H1 (cell line): Measurements from ENCODE around the gene BIRC2. TPM values are rescaled to one million over a fixed set of nuclear protein-coding genes. Genes with fewer than 3 reads are reported as not detected.

Experiments used
- CTCF ChIA-PET: fragments of 300-600 bp; sonication (Branson Sonifier 250); formaldehyde crosslinking; loops from one replicate; lab custom pipeline; 2021; ENCODE audit not compliant: partially characterized antibody; lab: Charles Lee
- POLR2A ChIA-PET: fragments of 300-600 bp; sonication (Branson Sonifier 250); formaldehyde crosslinking; loops from one replicate; lab custom pipeline; 2021; ENCODE audit warnings: inconsistent platforms; ENCODE audit not compliant: partially characterized antibody; lab: Charles Lee
- DNase-seq, 2 experiments: peaks; one replicate each; pipeline versions ENCODE4 v3.0.0 to v3.0.0-alpha.2; 2010 to 2022; ENCODE audit warnings: low spot score in 2 of 2, low read depth in 1 of 2, mixed read lengths in 1 of 2
- FAIRE-seq: peaks from 2 replicates; lab custom pipeline; 2011; peaks lifted over from hg19 to GRCh38; lab: Jason Lieb, UNC
- H2AFZ ChIP-seq: 2 replicates; pipeline ENCODE4 v1.8.1; 2012; ENCODE audit warnings: low read length, inconsistent platforms
- H2AK5ac ChIP-seq: 2 replicates; pipeline ENCODE4 v1.6.1; 2013; ENCODE audit warnings: low read depth, low read length
- H2BK120ac ChIP-seq: replicated peaks from 2 replicates; pipeline ENCODE3; 2013; ENCODE audit warnings: low read depth, low read length, inconsistent platforms
- H2BK12ac ChIP-seq: 2 replicates; pipeline ENCODE4 v1.6.1; 2013; ENCODE audit warnings: low read depth, low read length
- H2BK15ac ChIP-seq: 2 replicates; pipeline ENCODE4 v1.6.1; 2013; ENCODE audit warnings: low read length
- H2BK20ac ChIP-seq: 2 replicates; pipeline ENCODE4 v1.6.1; 2013; ENCODE audit warnings: low read length
- H2BK5ac ChIP-seq: 2 replicates; pipeline ENCODE4 v1.6.1; 2013; ENCODE audit warnings: low read depth, low read length
- H3K14ac ChIP-seq: 2 replicates; pipeline ENCODE4 v1.6.1; 2013; ENCODE audit warnings: inconsistent platforms; ENCODE audit not compliant: insufficient read length
- H3K18ac ChIP-seq: 2 replicates; pipeline ENCODE4 v1.6.1; 2013; ENCODE audit warnings: low read length; ENCODE audit errors: extremely low read depth
- H3K23ac ChIP-seq: 2 replicates; pipeline ENCODE4 v1.6.1; 2013; ENCODE audit warnings: inconsistent platforms; ENCODE audit not compliant: insufficient read length
- H3K23me2 ChIP-seq: 2 replicates; pipeline ENCODE4 v1.6.1; 2013; ENCODE audit warnings: low read depth, low read length
- H3K27ac ChIP-seq: 2 replicates; pipeline ENCODE4 v1.6.1; 2011; ENCODE audit warnings: low read depth, low read length, inconsistent platforms
- H3K27me3 ChIP-seq, 4 experiments: replicated peaks in 1 of 4; 1 replicate in 1 of 4; 2 replicates in 3 of 4; pipeline versions ENCODE4 v1.6.1 to v1.8.1; 2011 to 2013; ENCODE audit warnings: low read length in 3 of 4, mild to moderate bottlenecking in 3 of 4, inconsistent platforms in 2 of 4, mixed read lengths in 2 of 4, moderate library complexity in 1 of 4; ENCODE audit not compliant: control insufficient read depth in 3 of 4, insufficient read depth in 3 of 4; ENCODE audit errors: extremely low read depth in 1 of 4
- H3K36me3 ChIP-seq, 4 experiments: 2 replicates each; pipeline versions ENCODE4 v1.6.1 to v1.8.1; 2011 to 2013; ENCODE audit warnings: mild to moderate bottlenecking in 4 of 4, low read length in 3 of 4, moderate library complexity in 2 of 4, control low read depth in 1 of 4, inconsistent platforms in 1 of 4; ENCODE audit not compliant: insufficient read depth in 4 of 4, control insufficient read depth in 2 of 4
- H3K4ac ChIP-seq: replicated peaks from 2 replicates; pipeline ENCODE3; 2013; ENCODE audit warnings: low read length, low read depth, mixed read lengths, inconsistent platforms; ENCODE audit not compliant: insufficient read length
- H3K4me1 ChIP-seq, 4 experiments: replicated peaks in 1 of 4; 1 replicate in 1 of 4; 2 replicates in 3 of 4; pipeline versions ENCODE4 v1.6.1 to v1.8.1; 2011 to 2013; ENCODE audit warnings: low read length in 3 of 4, inconsistent platforms in 2 of 4, mixed read lengths in 1 of 4; ENCODE audit not compliant: insufficient read depth in 4 of 4, control insufficient read depth in 3 of 4
- H3K4me2 ChIP-seq, 2 experiments: 2 replicates each; pipeline versions ENCODE4 v1.6.1 to v1.8.1; 2011 to 2013; ENCODE audit warnings: low read depth in 2 of 2, low read length in 2 of 2, control low read depth in 1 of 2, inconsistent platforms in 1 of 2, mild to moderate bottlenecking in 1 of 2; ENCODE audit not compliant: insufficient read depth in 1 of 2
- H3K4me3 ChIP-seq, 4 experiments: fragments of 200-600, 300-600 bp in 1 of 4; sonication (generic), shearing (Covaris generic), sonication (Bioruptor Twin) in 1 of 4; 2 replicates each; pipeline versions ENCODE4 v1.5.1 to v1.8.1; 2011 to 2016; ENCODE audit warnings: low read length in 4 of 4, low read depth in 3 of 4, control low read depth in 2 of 4, inconsistent platforms in 2 of 4, mild to moderate bottlenecking in 2 of 4, mixed read lengths in 1 of 4, moderate library complexity in 1 of 4; ENCODE audit not compliant: insufficient read depth in 2 of 4; ENCODE audit errors: extremely low read depth in 1 of 4
- H3K56ac ChIP-seq: replicated peaks from 2 replicates; pipeline ENCODE3; 2013; ENCODE audit warnings: low read depth, mild to moderate bottlenecking, mixed read lengths, low read length, inconsistent platforms; ENCODE audit not compliant: insufficient read length
- H3K79me1 ChIP-seq: 2 replicates; pipeline ENCODE4 v1.6.1; 2013; ENCODE audit warnings: low read depth, low read length, control low read depth
- H3K79me2 ChIP-seq, 2 experiments: 2 replicates each; pipeline versions ENCODE4 v1.6.1 to v1.8.1; 2012 to 2013; ENCODE audit warnings: low read length in 2 of 2, mild to moderate bottlenecking in 2 of 2, inconsistent platforms in 1 of 2; ENCODE audit not compliant: insufficient read depth in 2 of 2, control insufficient read depth in 1 of 2
- H3K9ac ChIP-seq, 4 experiments: replicated peaks in 1 of 4; 1 replicate in 1 of 4; 2 replicates in 3 of 4; pipeline versions ENCODE4 v1.6.1 to v1.8.1; 2011 to 2013; ENCODE audit warnings: low read depth in 3 of 4, low read length in 3 of 4, control low read depth in 2 of 4, mild to moderate bottlenecking in 2 of 4, moderate library complexity in 2 of 4, inconsistent platforms in 1 of 4; ENCODE audit errors: extremely low read depth in 1 of 4
- H3K9me3 ChIP-seq, 2 experiments: 2 replicates each; pipeline versions ENCODE4 v1.6.1 to v1.8.1; 2012 to 2013; ENCODE audit warnings: mild to moderate bottlenecking in 2 of 2, moderate library complexity in 2 of 2, control low read depth in 1 of 2, inconsistent platforms in 1 of 2, low read depth in 1 of 2, low read length in 1 of 2, mixed read lengths in 1 of 2; ENCODE audit not compliant: insufficient read depth in 2 of 2
- H4K20me1 ChIP-seq, 2 experiments: replicated peaks in 1 of 2; 2 replicates each; pipeline versions ENCODE3 to v1.8.1; 2011 to 2013; ENCODE audit warnings: inconsistent platforms in 2 of 2, low read length in 2 of 2, mild to moderate bottlenecking in 1 of 2; ENCODE audit not compliant: insufficient read depth in 2 of 2, control insufficient read depth in 1 of 2
- H4K5ac ChIP-seq: 2 replicates; pipeline ENCODE4 v1.6.1; 2013; ENCODE audit warnings: low read length, low read depth, mixed read lengths, inconsistent platforms; ENCODE audit not compliant: insufficient read length
- H4K8ac ChIP-seq: 2 replicates; pipeline ENCODE4 v1.8.0; 2013; ENCODE audit warnings: mild to moderate bottlenecking, moderate library complexity, low read length, inconsistent platforms; ENCODE audit not compliant: insufficient read depth; ENCODE audit errors: extremely low read depth
- H4K91ac ChIP-seq: replicated peaks from 2 replicates; pipeline ENCODE3; 2013; ENCODE audit warnings: low read length, mixed read lengths, inconsistent platforms; ENCODE audit not compliant: insufficient read length
- CBX5 ChIP-seq: fragments of 300-800, 300-1000 bp; sonication (generic); IDR thresholded peaks from 2 replicates; pipeline ENCODE4 v1.7.1; 2016; ENCODE audit warnings: antibody characterized with exemption, low read length, low read depth
- CBX8 ChIP-seq: fragments of 300-800, 300-1000 bp; sonication (generic); IDR thresholded peaks from 2 replicates; pipeline ENCODE4 v1.7.1; 2016; ENCODE audit warnings: low read depth, low read length, borderline replicate concordance
- CREB1 ChIP-seq: IDR thresholded peaks from 2 replicates; pipeline ENCODE4 v1.6.1; 2012; ENCODE audit warnings: inconsistent platforms
- HDAC6 ChIP-seq: IDR thresholded peaks from one replicate; pipeline ENCODE4 v1.7.1; 2012; ENCODE audit warnings: low read depth, mild to moderate bottlenecking, inconsistent platforms, low read length, moderate library complexity
- NANOG ChIP-seq: IDR thresholded peaks from 2 replicates; pipeline ENCODE4 v1.6.1; 2011; ENCODE audit warnings: low read length, low read depth, mild to moderate bottlenecking, inconsistent platforms; ENCODE audit not compliant: insufficient read depth, poor library complexity, severe bottlenecking
- SIN3A ChIP-seq, 2 experiments: IDR thresholded peaks in 1 of 2; conservative IDR thresholded peaks in 1 of 2; 2 replicates each; pipeline ENCODE4 v1.6.1; 2011 to 2012; ENCODE audit warnings: low read length in 2 of 2, improper control_type of control experiment in 1 of 2, low read depth in 1 of 2, mild to moderate bottlenecking in 1 of 2
- SP4 ChIP-seq: IDR thresholded peaks from 2 replicates; pipeline ENCODE4 v1.6.1; 2012; ENCODE audit warnings: low read length, inconsistent platforms
- TBP ChIP-seq: IDR thresholded peaks from 2 replicates; pipeline ENCODE4 v1.6.1; 2011; ENCODE audit warnings: low read depth, low read length, improper control_type of control experiment
- TEAD4 ChIP-seq: IDR thresholded peaks from 2 replicates; pipeline ENCODE4 v1.6.1; 2012; ENCODE audit warnings: low read depth, low read length, inconsistent platforms, mixed read lengths
- WGBS, 2 experiments: shearing (Covaris generic) in 1 of 2; methylation state at CpG; one replicate each; pipeline versions ENCODE4 v1.1.6 to v1.1.7; 2013 to 2015; ENCODE audit warnings: low lambda C conversion rate in 2 of 2, mixed read lengths in 2 of 2, inconsistent platforms in 1 of 2, low coverage in 1 of 2, missing lambda C conversion rate in 1 of 2; ENCODE audit not compliant: insufficient replicate concordance in 2 of 2, insufficient coverage in 1 of 2, insufficient read length in 1 of 2; ENCODE audit errors: extremely low coverage in 1 of 2, missing lambda C conversion rate in 1 of 2; 5-methylcytosine and 5-hydroxymethylcytosine counted together
- polyA plus RNA-seq, 7 experiments: library from polyadenylated mRNA; depleted of rRNA in 3 of 7; stranded (reverse) in 5 of 7; unstranded in 2 of 7; fragments of >200 nt in 5 of 7; fragments of 200-250 nt in 2 of 7; gene quantifications; 1 replicate in 5 of 7; 2 replicates in 1 of 7; 4 replicates in 1 of 7; pipeline versions ENCODE4 v1.2.1 to v1.2.3, GENCODE V29; 2011 to 2013; ENCODE audit warnings: missing spikeins in 2 of 7, mixed read lengths in 2 of 7
- total RNA-seq: library from RNA; stranded (reverse); fragmentation: NEBNext Ultra II Directional; extraction: Animal tissue kit (Norgen Biotek cat#: 25700); gene quantifications from 2 replicates; pipeline ENCODE4 v1.2.1, GENCODE V29; 2021
- TF ChIP-seq, protein P1 (sequence below): IDR thresholded peaks from 2 replicates; pipeline ENCODE4 v1.6.1; 2011; ENCODE audit warnings: low read length, improper control_type of control experiment

BIRC2 gene
- total and polyA plus RNA-seq, 2 of the 8 experiments (the other 6 are each of a cell fraction or from before 2014, with no cell fraction given) = 18.4 to 24.7 TPM

DNA sequence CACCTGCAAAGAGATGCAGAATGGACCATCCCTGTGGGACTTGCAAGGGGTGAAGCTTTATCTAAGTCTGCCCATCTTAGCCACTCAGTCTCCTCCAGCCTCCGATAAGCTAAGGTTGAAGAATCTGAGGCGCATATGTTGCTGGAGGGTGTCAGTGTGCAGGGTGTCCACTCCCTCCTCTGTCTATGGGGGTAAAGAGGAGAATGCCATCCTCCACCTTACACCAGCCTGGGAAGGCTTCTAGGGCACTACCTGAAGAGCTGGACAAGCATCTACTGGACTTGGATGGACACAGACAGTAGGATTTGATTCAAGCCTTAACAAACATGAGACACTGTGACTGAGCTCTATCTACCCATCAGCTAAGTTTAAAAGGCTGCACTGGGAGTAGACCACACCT, 59.1 kb downstream of the BIRC2 start:
- no peak overlapping the region for H2AFZ ChIP-seq
- H3K4me2 ChIP-seq = no peak overlapping the region
- DNase-seq (no peak), FAIRE-seq (no peak)
- no peak overlapping the region for H3K9ac ChIP-seq
- no peak overlapping the region for H2BK120ac ChIP-seq
- POLR2A ChIA-PET = interaction anchor here (0.6 to 1.6 kb wide), 4 partner anchors 14 to 208 kb away, joined by 3 to 5 read pairs (median 4); no protein-coding TSS in a partner anchor
- H4K5ac ChIP-seq = no peak overlapping the region
- H3K36me3 ChIP-seq = peaks cover 0 to 8% (median 2%) of the 10 kb centered on the region in 4 experiments; a peak in 3 of 8 replicates
- no peaks in the 10 kb centered on the region for H4K20me1 ChIP-seq
- CTCF ChIA-PET = interaction anchor here (0.6 to 12.4 kb wide), 13 partner anchors 8 to 822 kb away, joined by 3 to 115 read pairs (median 4); no protein-coding TSS in a partner anchor
- no peak overlapping the region for H2BK5ac ChIP-seq
- no peaks in the 10 kb centered on the region for H3K4me1 ChIP-seq
- H3K27ac ChIP-seq = no peak overlapping the region
- no peak overlapping the region for H2BK12ac ChIP-seq
- H3K23me2 ChIP-seq = no peaks in the 10 kb centered on the region
- no peak overlapping the region for H3K18ac ChIP-seq
- no peak overlapping the region for H2BK20ac ChIP-seq
- H3K56ac ChIP-seq = no peak overlapping the region
- H2BK15ac ChIP-seq = no peak overlapping the region
- TF ChIP-seq, protein P1, sequence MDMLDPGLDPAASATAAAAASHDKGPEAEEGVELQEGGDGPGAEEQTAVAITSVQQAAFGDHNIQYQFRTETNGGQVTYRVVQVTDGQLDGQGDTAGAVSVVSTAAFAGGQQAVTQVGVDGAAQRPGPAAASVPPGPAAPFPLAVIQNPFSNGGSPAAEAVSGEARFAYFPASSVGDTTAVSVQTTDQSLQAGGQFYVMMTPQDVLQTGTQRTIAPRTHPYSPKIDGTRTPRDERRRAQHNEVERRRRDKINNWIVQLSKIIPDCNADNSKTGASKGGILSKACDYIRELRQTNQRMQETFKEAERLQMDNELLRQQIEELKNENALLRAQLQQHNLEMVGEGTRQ = no peak
- no peak for TF ChIP-seq NANOG
- no peak for TF ChIP-seq CREB1
- no peak for TF ChIP-seq SIN3A (conservative IDR thresholded peaks at IDR 0.05 in 1 of 2, IDR thresholded peaks at IDR 0.05 in 1 of 2; ENCODE audit: low read depth in 1 of 2, low read length in 2 of 2)
- no peak for TF ChIP-seq HDAC6
- TF ChIP-seq CBX5 = no peak
- no peak for TF ChIP-seq CBX8
- no peak for TF ChIP-seq TBP
- TF ChIP-seq SP4 = no peak
- TF ChIP-seq TEAD4 = no peak
- H3K4ac ChIP-seq = no peak overlapping the region
- no peak overlapping the region; a peak in 1 of 8 replicates for H3K4me3 ChIP-seq
- H2AK5ac ChIP-seq = no peak overlapping the region
- no peaks in the 10 kb centered on the region for H3K27me3 ChIP-seq
- H4K91ac ChIP-seq = no peak overlapping the region
- no peak overlapping the region for H4K8ac ChIP-seq
- 88% methylated on average over 2 of the region's 2 CpGs; no CpG with 5 or more reads in 1 of the 2 experiments for WGBS, 2 experiments
- peaks cover 0 to 12% of the 10 kb centered on the region in 2 experiments; a peak in 1 of 4 replicates for H3K79me2 ChIP-seq
- H3K14ac ChIP-seq = no peak overlapping the region
- H3K79me1 ChIP-seq = peaks cover 2% of the 10 kb centered on the region; the same call in 1 of the 2 replicates
- H3K9me3 ChIP-seq = no peaks in the 10 kb centered on the region
- no peak overlapping the region for H3K23ac ChIP-seq
